GM18951 (cell line): ENCODE data around the gene SLC9A8.
"Not testable (repeated sequence)": the region's sequence is repeated elsewhere in the genome, so short reads cannot be mapped to it uniquely, and the experiment has no call there.

Source experiments
- POLR2A ChIP-seq: IDR thresholded peaks from 4 replicates; pipeline ENCODE4 v1.6.1; 2011; ENCODE audit warnings: mild to moderate bottlenecking; ENCODE audit not compliant: insufficient read length, insufficient read depth; ENCODE audit errors: extremely low read depth
- in situ Hi-C: fragments of 300-500 bp; cut with MboI; formaldehyde crosslinking; loops from one replicate; pipeline ENCODE4 v1.12.0; 2022; ENCODE audit warnings: low sequenced_read_pairs, mixed read lengths, inconsistent platforms; ENCODE audit not compliant: unreplicated experiment

SLC9A8 gene

DNA sequence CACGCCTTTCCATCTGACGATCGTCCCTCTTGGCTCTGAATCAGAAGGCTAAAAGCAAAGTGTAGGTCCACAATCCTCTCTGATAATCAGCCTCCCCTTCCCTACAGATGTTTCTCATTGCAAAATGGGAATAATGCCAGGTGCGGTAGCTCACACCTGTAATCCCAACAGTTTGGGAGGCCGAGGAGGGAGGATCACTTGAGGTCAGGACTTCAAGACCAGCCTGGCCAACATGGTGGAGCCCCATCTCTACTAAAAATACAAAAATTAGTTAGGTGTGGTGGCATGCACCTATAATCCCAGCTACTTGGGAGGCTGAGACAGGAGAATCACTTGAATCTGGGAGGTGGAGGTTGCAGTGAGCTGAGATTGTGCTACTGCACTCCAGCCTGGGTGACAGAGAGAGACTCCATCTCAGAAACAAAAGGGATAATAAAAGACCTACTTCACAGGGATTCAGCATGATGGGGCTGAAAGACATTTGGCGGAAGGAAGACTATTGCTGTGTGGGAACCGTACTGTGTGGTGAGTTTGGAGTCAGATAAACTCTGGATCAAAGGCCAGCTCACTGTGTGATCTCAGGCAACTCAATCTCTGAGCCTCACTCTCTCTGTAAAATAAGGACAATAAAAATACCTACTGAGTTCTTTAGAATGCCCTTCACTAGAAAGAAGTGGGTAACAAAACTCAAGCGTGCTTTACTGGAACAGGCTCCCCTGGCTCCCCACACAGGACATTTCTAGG, 15.9 kb upstream of the SLC9A8 start:
- in situ Hi-C loops, result no loop called here
- TF ChIP-seq POLR2A, result no peak

DNA sequence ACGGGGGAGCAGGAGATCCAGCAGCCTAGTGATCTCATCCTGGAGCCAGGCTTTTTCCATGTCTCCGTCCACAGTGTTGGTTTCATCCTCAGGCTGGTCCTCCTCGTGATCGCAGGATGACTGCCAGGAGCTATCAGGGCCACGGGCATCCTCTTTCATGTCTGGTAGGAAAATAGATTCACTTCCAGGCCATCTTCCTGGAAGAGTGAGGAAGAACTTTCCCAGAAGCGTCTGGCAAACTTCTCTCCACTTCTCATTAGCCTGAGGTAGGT, 15.3 kb upstream of the SLC9A8 start:
- no peak for TF ChIP-seq POLR2A
- in situ Hi-C loops, result no loop called here

DNA sequence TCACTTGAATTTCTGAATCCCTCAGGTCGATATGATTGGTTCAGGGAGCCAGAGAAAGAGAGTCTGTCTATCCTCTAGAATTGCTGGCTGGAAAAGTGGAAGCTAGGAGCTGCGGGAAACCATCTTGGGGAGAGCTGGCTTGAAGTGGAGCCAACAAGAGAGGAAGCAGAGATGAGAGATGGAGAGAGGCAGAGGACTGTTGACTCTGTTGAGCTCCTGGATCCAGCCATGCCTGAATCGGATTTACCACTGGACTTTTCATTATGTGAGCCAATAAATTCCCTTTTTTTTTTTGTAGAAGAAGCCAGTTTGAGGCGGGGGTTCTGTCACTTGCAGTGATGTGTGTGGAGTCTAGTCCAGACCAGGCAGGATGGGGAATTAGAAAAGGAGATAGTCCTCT, 13.9 kb upstream of the SLC9A8 start:
- no peak for TF ChIP-seq POLR2A
- in situ Hi-C loops, result no loop called here

DNA sequence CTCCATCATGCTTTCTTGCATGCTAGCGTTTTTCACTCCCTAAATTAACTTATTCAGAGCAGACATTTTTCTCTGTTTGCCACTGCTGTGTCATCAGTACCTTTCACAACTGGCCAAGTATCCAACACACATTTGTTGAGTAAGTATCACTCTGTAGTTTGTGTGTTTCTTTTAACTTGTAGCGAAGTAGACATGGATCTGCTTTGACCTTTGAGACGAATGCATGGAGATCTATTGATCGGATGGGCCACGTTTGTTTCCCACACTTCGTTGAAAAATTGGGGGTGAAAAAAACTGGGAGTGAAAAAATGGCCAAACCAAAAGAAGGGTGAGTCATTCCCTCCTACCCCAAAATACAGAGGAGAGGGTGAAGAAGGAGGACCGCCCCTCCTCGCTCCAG, 12.9 kb upstream of the SLC9A8 start:
- in situ Hi-C loops, result no loop called here
- no peak for TF ChIP-seq POLR2A

DNA sequence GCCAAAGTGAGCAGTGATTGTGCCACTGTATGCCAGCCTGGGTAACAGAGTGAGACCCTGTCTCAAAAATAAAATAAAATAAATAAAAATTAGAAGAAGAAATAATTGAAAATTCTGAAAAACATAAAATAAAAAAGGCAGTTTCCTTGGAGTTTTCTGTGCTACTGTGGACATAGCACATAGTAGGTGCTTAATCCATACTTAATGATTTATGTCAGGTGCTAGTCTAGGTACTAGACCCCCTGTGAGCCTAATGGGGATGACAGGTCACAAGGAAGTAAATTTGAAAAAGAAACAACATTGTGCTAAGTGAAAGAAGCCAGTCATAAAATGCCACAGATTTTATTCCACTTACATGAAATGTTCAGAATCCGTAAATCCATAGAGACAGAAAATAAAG, 9.2 kb upstream of the SLC9A8 start:
- in situ Hi-C loops, result no loop called here
- TF ChIP-seq POLR2A, result no peak

DNA sequence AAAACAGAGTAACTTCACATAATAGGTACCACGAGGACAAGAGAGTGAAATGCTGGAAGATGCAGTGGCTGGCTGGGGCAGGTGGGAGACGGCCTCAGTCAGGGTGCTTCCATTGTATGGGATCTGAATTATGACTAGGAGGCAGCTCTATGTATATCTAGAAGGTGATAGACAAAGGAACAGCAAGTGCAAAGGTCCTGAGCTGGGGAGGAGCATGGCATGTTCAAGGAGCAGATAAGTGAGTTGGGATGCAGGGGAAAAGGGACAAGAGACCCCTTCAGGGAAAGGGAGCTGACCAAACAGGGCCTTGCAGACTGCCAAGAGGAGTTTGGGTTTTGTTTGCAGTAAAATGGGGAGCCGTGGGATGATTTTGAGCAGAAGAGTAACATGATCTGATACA, 8.3 kb upstream of the SLC9A8 start:
- in situ Hi-C loops, result no loop called here
- no peak for TF ChIP-seq POLR2A

DNA sequence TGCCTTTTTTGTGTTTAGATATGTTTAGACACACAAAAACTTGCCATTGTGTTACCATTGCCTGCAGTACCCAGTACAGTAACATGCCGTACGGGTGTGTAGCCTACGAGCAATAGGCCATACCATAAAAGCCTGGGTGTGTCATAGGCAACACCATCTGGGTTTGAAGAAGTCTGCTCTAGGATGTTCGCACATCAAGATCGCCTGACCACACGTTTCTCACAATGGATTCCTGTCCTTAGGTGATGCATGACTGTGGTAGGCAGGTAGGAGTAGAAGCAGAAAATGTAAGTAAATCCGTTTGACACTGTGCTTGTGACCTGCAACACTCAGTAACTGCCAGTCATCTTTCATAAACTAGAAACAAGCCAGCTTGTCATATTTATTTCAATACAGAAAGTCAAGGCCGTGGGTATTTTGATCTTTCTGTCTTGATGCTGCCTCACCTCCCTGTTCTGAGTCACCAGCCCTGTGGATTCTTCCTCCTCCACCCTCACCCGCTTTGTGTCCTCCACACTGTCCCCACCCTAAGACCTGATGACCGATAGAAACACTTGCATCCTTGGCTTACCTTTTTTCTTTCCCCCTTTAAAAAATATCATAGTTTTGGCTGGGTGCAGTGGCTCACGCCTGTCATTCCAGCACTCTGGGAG, 7.3 kb upstream of the SLC9A8 start:
- in situ Hi-C loops, result not testable (repeated sequence)

DNA sequence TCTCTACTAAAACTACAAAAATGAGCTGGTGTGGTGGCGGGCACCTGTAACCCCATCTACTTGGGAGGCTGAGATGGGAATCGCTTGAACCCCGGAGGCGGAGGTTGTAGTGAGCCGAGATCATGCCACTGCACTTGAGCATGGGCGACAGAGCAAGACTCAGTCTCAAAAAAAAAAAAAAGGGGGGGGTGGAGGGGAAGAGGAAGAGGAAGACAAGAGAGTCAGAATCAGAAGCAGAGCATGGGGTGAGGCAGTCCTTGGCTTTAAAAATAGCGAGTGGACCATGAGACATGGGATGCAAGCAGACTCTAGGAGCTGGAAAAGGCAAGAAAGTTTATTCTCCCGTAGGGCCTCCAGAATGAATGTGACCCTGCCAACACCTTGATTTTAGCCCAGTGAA, 3.9 kb upstream of the SLC9A8 start:
- TF ChIP-seq POLR2A, result no peak
- in situ Hi-C loops, result no loop called here

DNA sequence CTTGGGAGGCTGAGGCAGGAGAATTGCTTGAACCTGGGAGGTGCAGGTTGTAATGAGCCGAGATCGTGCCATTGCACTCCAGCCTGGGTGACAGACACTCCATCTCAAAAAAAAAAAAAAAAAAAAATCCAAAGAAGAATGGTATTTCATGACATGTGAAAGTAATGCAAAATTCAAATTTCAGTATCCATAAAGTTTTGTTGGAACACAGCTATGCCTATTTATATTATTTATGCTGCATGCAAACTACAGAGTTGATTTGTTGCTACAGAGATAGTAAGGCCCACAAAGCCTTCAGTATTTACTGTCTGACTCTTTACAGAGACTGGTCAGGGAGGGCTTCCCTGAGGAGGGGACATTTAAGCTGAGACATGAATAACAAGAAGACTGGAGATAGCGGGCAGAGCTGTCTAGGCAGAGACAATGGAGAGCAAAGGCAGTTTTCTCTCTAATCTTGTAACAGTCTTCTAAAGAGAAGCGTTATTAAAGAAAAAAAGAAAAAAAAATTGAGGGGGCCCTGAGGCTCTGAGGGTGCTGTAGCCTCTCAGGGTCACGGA, 2.7 kb upstream of the SLC9A8 start:
- in situ Hi-C loops, result no loop called here
- TF ChIP-seq POLR2A, result no peak

DNA sequence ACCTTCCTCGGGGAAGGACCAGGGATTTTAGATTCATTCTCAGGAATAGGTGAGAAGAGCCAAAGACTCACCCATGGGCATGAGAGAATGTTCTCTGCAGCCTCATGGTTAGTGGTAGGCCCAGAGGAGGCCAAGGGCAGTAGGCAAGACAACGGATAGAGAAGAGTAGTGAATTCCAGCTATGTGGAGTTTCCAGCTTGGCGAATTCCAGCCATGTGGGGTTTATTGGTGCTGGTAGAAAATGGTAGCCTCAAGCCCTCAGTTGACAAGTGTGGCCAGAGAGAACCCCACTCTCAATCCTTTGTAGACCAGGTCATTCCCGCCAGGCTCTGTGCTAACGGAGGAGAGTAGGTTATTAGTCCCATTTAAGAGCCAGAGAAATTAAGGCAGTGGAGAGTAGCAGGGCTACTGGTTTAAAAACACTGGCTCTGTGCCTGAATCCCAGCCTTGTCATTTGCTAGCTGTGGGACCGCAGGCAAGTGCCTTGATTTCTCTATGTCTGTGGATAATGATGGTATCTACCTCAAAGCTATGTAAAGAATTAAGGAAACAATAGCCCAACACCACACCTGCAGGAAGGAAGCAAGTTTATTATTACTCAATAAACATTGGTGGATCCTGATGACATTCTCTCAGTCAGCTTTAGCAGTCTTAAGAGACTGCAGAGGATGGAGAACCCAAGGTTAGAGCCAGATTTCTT, 2.0 kb upstream of the SLC9A8 start:
- TF ChIP-seq POLR2A, result no peak
- in situ Hi-C loops, result no loop called here

DNA sequence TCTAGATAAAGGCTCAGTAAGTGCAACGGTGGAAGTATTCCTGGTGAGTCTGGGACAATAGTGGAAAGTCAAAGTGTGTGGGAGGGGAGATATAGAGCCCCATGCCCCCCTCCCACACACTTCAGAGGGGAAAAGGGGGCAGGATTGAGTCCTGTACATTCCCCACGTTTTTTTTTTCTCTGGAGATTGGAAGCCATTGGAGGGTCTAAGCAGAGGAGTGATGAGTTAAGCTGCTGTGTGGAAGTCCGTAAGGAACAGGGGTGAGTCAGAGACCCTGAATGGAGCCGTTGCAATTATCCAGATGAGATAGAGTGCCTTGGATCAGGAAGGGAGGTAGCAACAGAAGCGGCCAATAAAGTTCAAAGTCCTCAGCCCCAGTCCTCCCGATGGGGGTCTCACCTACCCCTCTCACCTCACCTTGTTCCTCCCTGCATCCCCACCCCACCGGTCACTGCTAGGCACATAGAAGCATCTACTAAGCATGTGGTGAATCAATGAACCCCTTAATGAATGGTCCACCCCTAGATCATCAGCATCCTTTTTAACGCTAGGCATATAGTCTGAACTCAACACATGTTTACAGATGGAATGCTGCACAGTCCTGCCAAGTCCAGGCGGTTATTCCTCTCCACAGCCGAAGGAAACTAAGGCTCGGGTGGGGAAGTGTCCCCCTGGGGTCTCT, 662 bp upstream of the SLC9A8 start:
- in situ Hi-C loops, result no loop called here
- no peak for TF ChIP-seq POLR2A

DNA sequence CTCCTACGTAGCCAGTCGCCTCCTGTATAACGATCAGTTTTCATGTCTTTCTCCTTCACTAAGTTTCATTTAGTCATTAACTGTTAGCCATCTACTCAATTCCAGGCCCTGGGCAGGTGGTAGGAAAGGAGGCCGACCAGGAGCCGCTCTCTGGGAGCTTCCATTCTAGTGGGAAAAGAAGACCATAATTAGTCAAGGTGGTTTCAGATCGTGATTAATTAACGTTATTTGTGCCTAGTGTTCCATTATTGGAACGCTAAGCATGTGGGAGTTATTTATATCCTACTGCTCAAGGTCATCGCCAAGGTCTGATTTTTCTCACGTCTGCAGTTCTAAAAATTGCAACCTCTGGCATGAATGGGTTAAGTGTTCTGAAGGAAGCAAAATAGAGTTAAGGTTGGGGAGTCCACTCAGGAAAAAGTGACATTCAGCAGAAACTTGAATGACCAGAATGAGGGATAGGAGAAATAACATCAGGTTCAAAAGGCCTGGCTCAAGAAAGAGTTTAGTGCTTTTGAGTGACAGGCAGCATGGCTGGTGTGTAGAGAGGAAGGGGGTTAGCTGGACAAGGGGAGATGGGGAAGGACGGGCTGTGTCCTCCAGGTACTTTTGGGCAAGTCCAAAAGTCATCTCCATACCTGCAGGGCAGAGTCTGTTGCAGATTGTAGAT, 812 bp downstream of the SLC9A8 start:
- TF ChIP-seq POLR2A, result no peak
- in situ Hi-C loops, result no loop called here
